NCI-H460 (cell line): ENCODE measurements around the gene NTM. TPM values are rescaled to one million over a fixed set of nuclear protein-coding genes. Genes with fewer than 3 reads are reported as not detected.

Source experiments
- DNase-seq: peaks from one replicate; pipeline ENCODE4 v3.0.0-alpha.2; 2016; ENCODE audit warnings: low read depth; ENCODE audit errors: extremely low read depth
- total RNA-seq: library from RNA; depleted of rRNA; stranded (reverse); fragments of >200 nt; shearing (Covaris generic); gene quantifications from 2 replicates; pipeline ENCODE4 v1.2.3, GENCODE V29; 2014

The NTM gene
- total RNA-seq, 1 experiment from 2014 or later: 3.7 TPM

GRCh38 chr11:131750152-131750551 lies 379.7 kb downstream of the NTM start:
- DNase-seq: no peak

GRCh38 chr11:131750692-131751091 lies 380.3 kb downstream of the NTM start:
- DNase-seq: no peak

- no peak for DNase-seq
Observed at GRCh38 chr11:131754671-131755070, 384.3 kb downstream of the NTM start.

- no peak for DNase-seq
Observed at GRCh38 chr11:131756479-131757110, 386.2 kb downstream of the NTM start.

- no peak for DNase-seq
Observed at GRCh38 chr11:131758726-131759125, 388.3 kb downstream of the NTM start.

- no peak for DNase-seq
Observed at GRCh38 chr11:131759140-131759539, 388.7 kb downstream of the NTM start.

- no peak for DNase-seq
Observed at GRCh38 chr11:131760091-131761061, 390.0 kb downstream of the NTM start.

GRCh38 chr11:131762346-131763110 lies 392.1 kb downstream of the NTM start:
- DNase-seq: no peak

GRCh38 chr11:131763193-131763890 lies 392.9 kb downstream of the NTM start:
- DNase-seq: no peak

- DNase-seq: no peak
Observed at GRCh38 chr11:131764126-131764525, 393.7 kb downstream of the NTM start.

- DNase-seq: no peak
Observed at GRCh38 chr11:131764649-131765048, 394.2 kb downstream of the NTM start.

- DNase-seq: no peak
Observed at GRCh38 chr11:131766637-131767036, 396.2 kb downstream of the NTM start.

GRCh38 chr11:131767421-131767820 lies 397.0 kb downstream of the NTM start:
- no peak for DNase-seq

- no peak for DNase-seq
Observed at GRCh38 chr11:131770801-131771200, 400.4 kb downstream of the NTM start.

GRCh38 chr11:131771471-131771870 lies 401.1 kb downstream of the NTM start:
- no peak for DNase-seq

GRCh38 chr11:131773626-131774025 lies 403.2 kb downstream of the NTM start:
- no peak for DNase-seq

GRCh38 chr11:131776211-131776610 lies 405.8 kb downstream of the NTM start:
- DNase-seq: no peak

- no peak for DNase-seq
Observed at GRCh38 chr11:131785801-131786200, 415.4 kb downstream of the NTM start.

GRCh38 chr11:131787119-131787518 lies 416.7 kb downstream of the NTM start:
- no peak for DNase-seq

GRCh38 chr11:131790586-131790985 lies 420.2 kb downstream of the NTM start:
- no peak for DNase-seq

- no peak for DNase-seq
Observed at GRCh38 chr11:131792243-131792642, 421.8 kb downstream of the NTM start.
